GM20000 (cell line): ENCODE results near the gene SLAMF8.

ENCODE experiments used
- DNase-seq: peaks from one replicate; pipeline ENCODE4 v3.0.0; 2012; ENCODE audit warnings: low spot score
- TF ChIP-seq, protein P1 (sequence below): IDR thresholded peaks from 2 replicates; pipeline ENCODE4 v1.5.1; 2012; ENCODE audit warnings: mild to moderate bottlenecking, control low read depth; ENCODE audit errors: extremely low read depth, missing control alignments

Gene SLAMF8

DNA sequence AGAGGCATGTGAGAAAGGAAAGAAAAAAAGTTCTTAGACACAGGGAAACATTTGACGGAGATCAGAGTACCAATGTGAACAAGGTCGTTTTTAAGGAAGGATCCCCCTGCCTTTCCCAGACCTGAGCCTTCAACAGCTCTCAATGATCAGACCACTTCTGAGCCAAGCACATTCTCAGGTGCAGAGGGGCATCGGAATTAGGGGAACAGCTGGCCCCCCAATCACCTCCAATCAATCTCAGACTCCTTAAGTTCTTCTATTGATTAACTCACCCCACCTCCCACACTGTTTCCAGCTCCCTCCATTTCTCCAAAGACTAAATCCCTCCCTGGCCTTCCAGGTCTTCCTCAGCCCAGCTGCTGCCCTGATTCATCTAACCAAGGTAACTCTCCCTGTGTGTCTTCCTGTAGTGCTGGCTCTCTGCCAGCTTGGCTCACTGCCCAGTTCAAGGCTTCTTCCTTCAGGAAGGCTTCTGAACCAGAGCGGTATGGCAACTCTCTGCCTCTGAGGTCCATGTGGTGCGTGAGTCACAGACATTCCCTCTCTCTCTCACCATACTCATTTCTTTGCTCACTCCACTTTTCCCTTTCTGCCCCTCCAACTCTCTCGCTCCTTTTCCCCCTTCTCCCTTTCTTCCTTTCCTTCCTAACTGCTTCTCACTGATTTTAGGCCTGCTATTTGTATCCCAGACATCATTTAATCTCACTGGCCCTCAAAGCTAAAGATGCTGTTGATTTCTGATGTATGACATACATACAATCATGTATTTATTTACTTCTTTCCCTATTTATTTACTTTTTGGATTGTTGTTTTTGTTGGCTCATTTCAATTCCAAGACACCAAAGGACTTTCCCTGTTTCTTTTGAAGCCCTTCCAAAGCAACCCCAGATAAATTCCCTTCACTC, 55.2 kb downstream of the SLAMF8 start:
- no peak for DNase-seq
- TF ChIP-seq, protein P1, sequence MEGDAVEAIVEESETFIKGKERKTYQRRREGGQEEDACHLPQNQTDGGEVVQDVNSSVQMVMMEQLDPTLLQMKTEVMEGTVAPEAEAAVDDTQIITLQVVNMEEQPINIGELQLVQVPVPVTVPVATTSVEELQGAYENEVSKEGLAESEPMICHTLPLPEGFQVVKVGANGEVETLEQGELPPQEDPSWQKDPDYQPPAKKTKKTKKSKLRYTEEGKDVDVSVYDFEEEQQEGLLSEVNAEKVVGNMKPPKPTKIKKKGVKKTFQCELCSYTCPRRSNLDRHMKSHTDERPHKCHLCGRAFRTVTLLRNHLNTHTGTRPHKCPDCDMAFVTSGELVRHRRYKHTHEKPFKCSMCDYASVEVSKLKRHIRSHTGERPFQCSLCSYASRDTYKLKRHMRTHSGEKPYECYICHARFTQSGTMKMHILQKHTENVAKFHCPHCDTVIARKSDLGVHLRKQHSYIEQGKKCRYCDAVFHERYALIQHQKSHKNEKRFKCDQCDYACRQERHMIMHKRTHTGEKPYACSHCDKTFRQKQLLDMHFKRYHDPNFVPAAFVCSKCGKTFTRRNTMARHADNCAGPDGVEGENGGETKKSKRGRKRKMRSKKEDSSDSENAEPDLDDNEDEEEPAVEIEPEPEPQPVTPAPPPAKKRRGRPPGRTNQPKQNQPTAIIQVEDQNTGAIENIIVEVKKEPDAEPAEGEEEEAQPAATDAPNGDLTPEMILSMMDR: no peak

DNA sequence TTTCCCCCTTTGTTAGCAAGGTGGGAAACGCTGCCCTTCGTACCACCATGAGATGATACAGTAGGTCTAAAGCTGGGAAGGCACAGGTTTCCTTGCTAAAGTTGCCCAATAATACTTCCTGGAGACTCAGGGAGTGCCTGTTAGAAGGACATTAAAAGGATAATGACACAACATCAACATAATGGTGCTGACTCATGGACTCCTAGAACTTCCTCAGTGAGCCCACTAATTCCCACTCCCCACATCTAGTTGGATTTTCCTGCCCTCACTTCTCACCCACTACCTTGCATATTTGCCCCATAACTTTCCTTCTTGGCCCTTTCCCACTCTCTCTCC, 55.8 kb downstream of the SLAMF8 start:
- TF ChIP-seq, protein P1: no peak
- no peak for DNase-seq

DNA sequence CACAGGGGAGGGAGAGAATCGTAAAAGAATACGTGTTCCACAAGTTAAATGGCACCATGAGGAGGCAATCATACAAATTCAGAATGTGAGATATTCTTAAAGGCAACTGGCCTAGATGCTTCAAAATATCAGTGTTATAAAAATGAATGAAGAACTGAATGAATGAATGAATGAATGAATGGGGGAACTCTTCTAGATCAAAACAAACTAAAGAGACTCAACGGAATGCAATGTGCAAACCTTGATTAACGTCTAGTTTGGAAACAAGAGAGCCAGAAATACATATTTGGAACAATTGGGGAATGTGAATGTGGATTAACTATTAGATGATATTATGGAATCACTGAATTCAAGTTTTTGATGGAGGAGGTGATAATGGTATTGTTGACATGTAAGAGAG, 56.5 kb downstream of the SLAMF8 start:
- TF ChIP-seq, protein P1: no peak
- no peak for DNase-seq

DNA sequence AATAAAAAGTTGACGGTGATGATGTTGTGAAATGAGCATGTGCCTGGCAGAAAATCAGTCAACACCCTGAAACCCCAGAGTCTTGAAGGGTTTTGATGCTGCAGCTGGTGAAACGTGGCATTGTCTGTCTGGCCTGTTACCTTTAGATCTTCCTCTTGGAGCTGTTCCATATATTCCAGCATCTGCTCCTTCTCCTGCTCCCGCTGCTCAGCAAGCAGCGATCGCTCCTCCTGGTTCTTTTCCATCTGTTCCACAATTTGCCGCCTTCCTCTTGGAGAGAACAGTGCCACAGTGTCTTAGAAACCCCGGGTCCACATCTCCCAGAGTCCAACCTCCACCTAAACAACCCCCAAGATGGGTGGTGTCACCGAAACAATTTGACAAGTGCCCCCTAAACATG, 57.6 kb downstream of the SLAMF8 start:
- TF ChIP-seq, protein P1: no peak
- DNase-seq: no peak
